GM19324 (cell line): Measurements from ENCODE around the gene BIRC7.

Source experiments
- ATAC-seq: cut with Tn5 transposase; IDR thresholded peaks from one replicate; pipeline ENCODE4 v1.9.1; 2021; ENCODE audit warnings: mild to moderate bottlenecking, moderate library complexity; ENCODE audit not compliant: unreplicated experiment, low FRiP score

BIRC7 gene

GRCh38 chr20:63277466-63278272, 42.0 kb downstream of the BIRC7 start:
- ATAC-seq: no peak

- no peak for ATAC-seq
These were observed 43.0 kb downstream of the BIRC7 start for GRCh38 chr20:63278661-63279060.

- ATAC-seq: no peak
These were observed 44.2 kb downstream of the BIRC7 start for GRCh38 chr20:63279931-63280330.

- ATAC-seq: no peak
These were observed 44.7 kb downstream of the BIRC7 start for GRCh38 chr20:63280371-63280770.

GRCh38 chr20:63280929-63281545, 45.3 kb downstream of the BIRC7 start:
- no peak for ATAC-seq

- ATAC-seq: no peak
These were observed 46.3 kb downstream of the BIRC7 start for GRCh38 chr20:63281742-63282665.

- ATAC-seq: no peak
These were observed 47.2 kb downstream of the BIRC7 start for GRCh38 chr20:63282946-63283345.

GRCh38 chr20:63283397-63284082, 47.8 kb downstream of the BIRC7 start:
- no peak for ATAC-seq

GRCh38 chr20:63284083-63284440, 48.4 kb downstream of the BIRC7 start:
- ATAC-seq: no peak

GRCh38 chr20:63284544-63284949, 48.8 kb downstream of the BIRC7 start:
- ATAC-seq: no peak

- no peak for ATAC-seq
These were observed 49.3 kb downstream of the BIRC7 start for GRCh38 chr20:63284981-63285524.

GRCh38 chr20:63285636-63286615, 50.2 kb downstream of the BIRC7 start:
- ATAC-seq: no peak

- ATAC-seq: no peak
These were observed 51.3 kb downstream of the BIRC7 start for GRCh38 chr20:63286781-63287696.

- no peak for ATAC-seq
These were observed 52.2 kb downstream of the BIRC7 start for GRCh38 chr20:63287697-63288580.

- ATAC-seq: no peak
These were observed 53.0 kb downstream of the BIRC7 start for GRCh38 chr20:63288581-63289251.

- no peak for ATAC-seq
These were observed 53.8 kb downstream of the BIRC7 start for GRCh38 chr20:63289311-63290135.
